OCI-LY7 (cell line): ENCODE results near the gene KLC1. TPM values are rescaled to one million over a fixed set of nuclear protein-coding genes. Genes with fewer than 3 reads are reported as not detected.

Experiments
- BruUV-seq: library from RNA; stranded (reverse); fragments of 400-500 nt; replicated peaks from 2 replicates; lab custom pipeline; 2021; lab: Mats Ljungman, UMichigan
- CTCF ChIA-PET: fragments of 300-600 bp; sonication (Branson Sonifier 250); formaldehyde crosslinking; loops from one replicate; lab custom pipeline; 2022; ENCODE audit warnings: antibody characterized with exemption; ENCODE audit not compliant: unreplicated experiment; lab: Charles Lee
- POLR2A ChIA-PET: fragments of 300-600 bp; sonication (Branson Sonifier 250); formaldehyde crosslinking; loops from one replicate; lab custom pipeline; 2022; ENCODE audit warnings: antibody characterized with exemption; lab: Charles Lee
- DNase-seq: peaks from one replicate; pipeline ENCODE4 v3.0.0-alpha.2; 2015; ENCODE audit warnings: low spot score
- H2AFZ ChIP-seq: fragments of 200-600 bp; sonication (generic), shearing (Covaris generic); 2 replicates; pipeline ENCODE4 v1.6.1; 2014; ENCODE audit warnings: mild to moderate bottlenecking, antibody characterized with exemption, low read length, moderate library complexity
- H3K27ac ChIP-seq: fragments of 200-600 bp; sonication (generic); 2 replicates; pipeline ENCODE4 v1.5.1; 2014; ENCODE audit warnings: mixed run types, low read depth, mild to moderate bottlenecking, moderate library complexity, low read length, inconsistent platforms; ENCODE audit not compliant: poor library complexity, severe bottlenecking
- H3K36me3 ChIP-seq: fragments of 200-600 bp; sonication (generic); 2 replicates; pipeline ENCODE4 v1.6.1; 2014; ENCODE audit warnings: mild to moderate bottlenecking, antibody characterized with exemption, low read length, moderate library complexity, mixed read lengths; ENCODE audit not compliant: insufficient read depth
- H3K4me1 ChIP-seq: fragments of 200-600 bp; sonication (generic); 2 replicates; pipeline ENCODE4 v1.5.1; 2014; ENCODE audit warnings: mild to moderate bottlenecking, low read length; ENCODE audit not compliant: insufficient read depth, poor library complexity, severe bottlenecking
- H3K4me2 ChIP-seq: fragments of 200-600 bp; sonication (generic); 2 replicates; pipeline ENCODE4 v1.6.1; 2014; ENCODE audit warnings: mild to moderate bottlenecking, low read length
- H3K4me3 ChIP-seq: fragments of 200-600 bp; sonication (generic); 2 replicates; pipeline ENCODE4 v1.5.1; 2014; ENCODE audit warnings: mild to moderate bottlenecking, low read depth, low read length; ENCODE audit not compliant: poor library complexity, severe bottlenecking
- H3K79me2 ChIP-seq: fragments of 200-600 bp; sonication (generic); 2 replicates; pipeline ENCODE4 v1.6.1; 2016; ENCODE audit warnings: low read depth, mild to moderate bottlenecking, low read length, moderate library complexity, mixed read lengths; ENCODE audit not compliant: insufficient read depth
- H3K9me2 ChIP-seq: fragments of 200-600 bp; sonication (generic); 2 replicates; pipeline ENCODE4 v1.6.1; 2016; ENCODE audit warnings: mild to moderate bottlenecking, low read length, mixed read lengths; ENCODE audit not compliant: insufficient read depth
- H3K9me3 ChIP-seq: fragments of 200-600 bp; sonication (generic); 2 replicates; pipeline ENCODE4 v1.6.1; 2014; ENCODE audit warnings: mild to moderate bottlenecking, mixed run types, low read length, mixed read lengths
- H4K20me1 ChIP-seq: fragments of 200-600 bp; sonication (generic); 2 replicates; pipeline ENCODE4 v1.6.1; 2014; ENCODE audit warnings: mild to moderate bottlenecking, antibody characterized with exemption, low read length, moderate library complexity, mixed read lengths; ENCODE audit not compliant: insufficient read depth
- EZH2phosphoT487 ChIP-seq: fragments of 200-600 bp; sonication (generic); IDR thresholded peaks from 2 replicates; pipeline ENCODE4 v1.6.1; 2018; ENCODE audit warnings: low read depth, borderline replicate concordance, mild to moderate bottlenecking, mixed run types, antibody characterized with exemption, low read length, moderate library complexity, mixed read lengths
- intact Hi-C: fragments of 100-400 bp; cut with micrococcal nuclease; formaldehyde crosslinking; loops from one replicate; pipeline ENCODE4 v1.10.0; 2022; ENCODE audit not compliant: unreplicated experiment
- total RNA-seq, 2 experiments: library from RNA; depleted of rRNA in 1 of 2; stranded (reverse); fragments of >200 nt in 1 of 2; shearing (Covaris generic) in 1 of 2; gene quantifications; 2 replicates each; pipeline ENCODE4 v1.2.3, GENCODE V29; 2014 to 2022
- TF ChIP-seq, protein P1 (sequence below): fragments of 200-600 bp; sonication (generic); conservative IDR thresholded peaks from 2 replicates; pipeline ENCODE4 v1.5.1; 2014; ENCODE audit warnings: mild to moderate bottlenecking, antibody characterized with exemption, low read length, moderate library complexity, mixed read lengths

KLC1 gene
- total RNA-seq, 2 experiments from 2014 or later: 147 to 157 TPM

- H3K9me3 ChIP-seq: no peaks in the 10 kb centered on the region
- no peak for TF ChIP-seq EZH2phosphoT487
- TF ChIP-seq, protein P1, sequence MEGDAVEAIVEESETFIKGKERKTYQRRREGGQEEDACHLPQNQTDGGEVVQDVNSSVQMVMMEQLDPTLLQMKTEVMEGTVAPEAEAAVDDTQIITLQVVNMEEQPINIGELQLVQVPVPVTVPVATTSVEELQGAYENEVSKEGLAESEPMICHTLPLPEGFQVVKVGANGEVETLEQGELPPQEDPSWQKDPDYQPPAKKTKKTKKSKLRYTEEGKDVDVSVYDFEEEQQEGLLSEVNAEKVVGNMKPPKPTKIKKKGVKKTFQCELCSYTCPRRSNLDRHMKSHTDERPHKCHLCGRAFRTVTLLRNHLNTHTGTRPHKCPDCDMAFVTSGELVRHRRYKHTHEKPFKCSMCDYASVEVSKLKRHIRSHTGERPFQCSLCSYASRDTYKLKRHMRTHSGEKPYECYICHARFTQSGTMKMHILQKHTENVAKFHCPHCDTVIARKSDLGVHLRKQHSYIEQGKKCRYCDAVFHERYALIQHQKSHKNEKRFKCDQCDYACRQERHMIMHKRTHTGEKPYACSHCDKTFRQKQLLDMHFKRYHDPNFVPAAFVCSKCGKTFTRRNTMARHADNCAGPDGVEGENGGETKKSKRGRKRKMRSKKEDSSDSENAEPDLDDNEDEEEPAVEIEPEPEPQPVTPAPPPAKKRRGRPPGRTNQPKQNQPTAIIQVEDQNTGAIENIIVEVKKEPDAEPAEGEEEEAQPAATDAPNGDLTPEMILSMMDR: peak; percentile 32; the same call in 1 of the 2 replicates
- H3K4me3 ChIP-seq: peak overlapping the region; percentile 88
- H3K4me2 ChIP-seq: peak overlapping the region; percentile 97
- ChIA-PET CTCF (no interaction called here), POLR2A (no interaction called here)
- peaks cover 21% of the 10 kb centered on the region; the same call in 1 of the 2 replicates for H3K36me3 ChIP-seq
- H3K27ac ChIP-seq: no peak overlapping the region
- peaks cover 35% of the 10 kb centered on the region for H3K79me2 ChIP-seq
- no peaks in the 10 kb centered on the region for H3K9me2 ChIP-seq
- H2AFZ ChIP-seq: no peak overlapping the region
- BruUV-seq: TSS peak; percentile 70
- intact Hi-C loops: no loop called here
- peaks cover 47% of the 10 kb centered on the region for H3K4me1 ChIP-seq
- DNase-seq: no peak
- H4K20me1 ChIP-seq: peaks cover 5% of the 10 kb centered on the region; the same call in 1 of the 2 replicates
Observed at GRCh38 chr14:103716899-103717411, 87.9 kb downstream of the KLC1 start.

DNA sequence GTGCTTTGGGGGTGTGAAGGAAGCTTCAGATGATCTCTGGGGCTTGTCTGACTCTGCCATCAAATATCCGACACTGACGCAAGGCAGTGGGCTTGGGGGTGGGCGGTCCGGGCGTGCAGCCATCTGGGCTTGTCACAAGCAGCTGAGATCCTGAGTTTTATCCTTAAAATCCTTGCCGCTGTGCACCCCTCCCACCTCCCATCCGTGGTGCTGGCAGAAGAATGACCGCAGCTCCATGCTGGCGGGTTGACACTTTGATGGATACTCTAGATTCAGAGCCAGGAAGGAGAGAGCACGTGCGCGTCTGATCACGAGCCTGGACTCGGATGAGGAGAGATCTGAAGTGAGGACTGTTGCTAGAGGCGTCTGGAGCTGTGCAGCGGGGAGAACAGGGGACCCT is 89.6 kb downstream of the KLC1 start:
- 0 out of 2 replicates have a peak overlapping the region, but pooled peaks have one; percentile 12 for H3K4me2 ChIP-seq
- no peak for TF ChIP-seq EZH2phosphoT487
- TF ChIP-seq, protein P1: no peak
- H3K9me3 ChIP-seq: no peaks in the 10 kb centered on the region
- POLR2A ChIA-PET: interaction anchor here (0.6 to 1.3 kb wide), 2 partner anchors 17 to 292 kb away, joined by 3 read pairs; no protein-coding TSS in a partner anchor
- intact Hi-C loops: no loop called here
- no peak overlapping the region for H2AFZ ChIP-seq
- no peak overlapping the region for H3K4me3 ChIP-seq
- H3K9me2 ChIP-seq: no peaks in the 10 kb centered on the region
- CTCF ChIA-PET: no interaction called here
- H3K27ac ChIP-seq: no peak overlapping the region
- H4K20me1 ChIP-seq: peaks cover 5% of the 10 kb centered on the region; the same call in 1 of the 2 replicates
- H3K4me1 ChIP-seq: peaks cover 38% of the 10 kb centered on the region
- no TSS peak for BruUV-seq
- peaks cover 5% of the 10 kb centered on the region; the same call in 1 of the 2 replicates for H3K36me3 ChIP-seq
- peaks cover 27% of the 10 kb centered on the region for H3K79me2 ChIP-seq
- no peak for DNase-seq

- H3K4me1 ChIP-seq: peaks cover 30% of the 10 kb centered on the region
- H3K4me2 ChIP-seq: peak overlapping the region; percentile 30; the same call in 1 of the 2 replicates
- H3K9me2 ChIP-seq: no peaks in the 10 kb centered on the region
- ChIA-PET CTCF (no interaction called here), POLR2A (interaction anchor here (0.6 kb wide), 2 partner anchors 68 to 105 kb away, joined by 4 to 5 read pairs; no protein-coding TSS in a partner anchor)
- no TSS peak for BruUV-seq
- no peak overlapping the region for H3K4me3 ChIP-seq
- intact Hi-C loops: no loop called here
- no peaks in the 10 kb centered on the region for H3K36me3 ChIP-seq
- H2AFZ ChIP-seq: no peak overlapping the region
- no peak overlapping the region for H3K27ac ChIP-seq
- TF ChIP-seq, protein P1: no peak
- TF ChIP-seq EZH2phosphoT487: no peak
- no peaks in the 10 kb centered on the region; the same call in 1 of the 2 replicates for H4K20me1 ChIP-seq
- no peak for DNase-seq
- H3K9me3 ChIP-seq: no peaks in the 10 kb centered on the region
- H3K79me2 ChIP-seq: peaks cover 15% of the 10 kb centered on the region; the same call in 1 of the 2 replicates
Observed at GRCh38 chr14:103719751-103720150, 90.7 kb downstream of the KLC1 start.
